Measurements from ENCODE around the gene CRYZL1. TPM values are rescaled to one million over a fixed set of nuclear protein-coding genes. Genes with fewer than 3 reads are reported as not detected.
A peak's percentile ranks its signal among the peaks of the same experiment; 100 is the strongest.

CRYZL1 gene
- total RNA-seq, 1 donor from 2014 or later = 32.2 TPM

- TF ChIP-seq CTCF (IDR thresholded peaks at IDR 0.05; ENCODE audit: unreplicated experiment) = no peak
- Mint-ChIP-seq H3K4me3 (ENCODE audit: unreplicated experiment) (peak overlapping the region; percentile 18), H3K27me3 (ENCODE audit: unreplicated experiment) (no peaks in the 10 kb centered on the region), H3K27ac (ENCODE audit: unreplicated experiment) (no peak overlapping the region), H3K4me1 (ENCODE audit: unreplicated experiment) (peaks cover 6% of the 10 kb centered on the region), H3K36me3 (ENCODE audit: low read depth, unreplicated experiment) (peaks cover 2% of the 10 kb centered on the region), H3K9me3 (ENCODE audit: unreplicated experiment) (no peaks in the 10 kb centered on the region)
- no peak for DNase-seq (ENCODE audit: low spot score)
Observed at GRCh38 chr21:33668620-33669019, 27.1 kb upstream of the CRYZL1 start.

GRCh38 chr21:33668180-33668579, 26.6 kb upstream of the CRYZL1 start:
- Mint-ChIP-seq H3K4me1 (ENCODE audit: unreplicated experiment) (peaks cover 4% of the 10 kb centered on the region), H3K27me3 (ENCODE audit: unreplicated experiment) (no peaks in the 10 kb centered on the region), H3K4me3 (ENCODE audit: unreplicated experiment) (peak overlapping the region; percentile 18), H3K27ac (ENCODE audit: unreplicated experiment) (no peak overlapping the region), H3K36me3 (ENCODE audit: low read depth, unreplicated experiment) (peaks cover 2% of the 10 kb centered on the region), H3K9me3 (ENCODE audit: unreplicated experiment) (no peaks in the 10 kb centered on the region)
- TF ChIP-seq CTCF (IDR thresholded peaks at IDR 0.05; ENCODE audit: unreplicated experiment) = no peak
- DNase-seq (ENCODE audit: low spot score) = no peak

GRCh38 chr21:33667636-33668035, 26.1 kb upstream of the CRYZL1 start:
- Mint-ChIP-seq H3K4me1 (ENCODE audit: unreplicated experiment) (peaks cover 2% of the 10 kb centered on the region), H3K9me3 (ENCODE audit: unreplicated experiment) (no peaks in the 10 kb centered on the region), H3K27me3 (ENCODE audit: unreplicated experiment) (no peaks in the 10 kb centered on the region), H3K4me3 (ENCODE audit: unreplicated experiment) (no peak overlapping the region), H3K27ac (ENCODE audit: unreplicated experiment) (no peak overlapping the region), H3K36me3 (ENCODE audit: low read depth, unreplicated experiment) (peaks cover 2% of the 10 kb centered on the region)
- TF ChIP-seq CTCF (IDR thresholded peaks at IDR 0.05; ENCODE audit: unreplicated experiment) = no peak
- DNase-seq (ENCODE audit: low spot score) = no peak

- no peak for TF ChIP-seq CTCF (IDR thresholded peaks at IDR 0.05; ENCODE audit: unreplicated experiment)
- Mint-ChIP-seq H3K4me3 (ENCODE audit: unreplicated experiment) (no peak overlapping the region), H3K9me3 (ENCODE audit: unreplicated experiment) (no peaks in the 10 kb centered on the region), H3K36me3 (ENCODE audit: low read depth, unreplicated experiment) (no peaks in the 10 kb centered on the region), H3K27me3 (ENCODE audit: unreplicated experiment) (no peaks in the 10 kb centered on the region), H3K27ac (ENCODE audit: unreplicated experiment) (no peak overlapping the region), H3K4me1 (ENCODE audit: unreplicated experiment) (peaks cover 2% of the 10 kb centered on the region)
- no peak for DNase-seq (ENCODE audit: low spot score)
Observed at GRCh38 chr21:33666153-33666552, 24.6 kb upstream of the CRYZL1 start.

GRCh38 chr21:33664135-33664534, 22.6 kb upstream of the CRYZL1 start:
- Mint-ChIP-seq H3K4me1 (ENCODE audit: unreplicated experiment) (peaks cover 8% of the 10 kb centered on the region), H3K36me3 (ENCODE audit: low read depth, unreplicated experiment) (peaks cover 4% of the 10 kb centered on the region), H3K9me3 (ENCODE audit: unreplicated experiment) (no peaks in the 10 kb centered on the region), H3K27me3 (ENCODE audit: unreplicated experiment) (no peaks in the 10 kb centered on the region), H3K4me3 (ENCODE audit: unreplicated experiment) (no peak overlapping the region), H3K27ac (ENCODE audit: unreplicated experiment) (no peak overlapping the region)
- TF ChIP-seq CTCF (IDR thresholded peaks at IDR 0.05; ENCODE audit: unreplicated experiment) = no peak
- DNase-seq (ENCODE audit: low spot score) = no peak

Data from endothelial cell (in vitro differentiated cells).